ENCODE data around the gene MYO1D.

DNA sequence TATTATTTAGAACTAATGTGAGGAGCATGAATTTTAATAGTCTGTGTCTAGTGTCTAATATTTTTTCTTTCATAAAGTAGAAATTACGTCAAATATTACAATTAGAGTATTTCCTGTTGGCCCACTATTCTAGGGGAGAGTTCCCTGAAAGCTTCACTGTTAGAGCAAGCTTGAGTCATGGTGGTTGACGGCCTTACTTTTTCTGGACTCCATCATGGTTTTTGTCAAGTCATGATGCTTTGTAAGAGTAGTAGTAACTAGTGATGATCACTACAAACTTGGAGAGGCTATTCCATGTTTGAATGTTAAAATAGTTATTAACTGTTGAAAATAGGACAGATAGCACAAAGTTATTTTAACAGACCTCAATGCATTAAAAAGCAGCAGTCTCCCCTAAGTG, 431.0 kb downstream of the MYO1D start:
- TF ChIP-seq NFRKB (IDR thresholded peaks at IDR 0.05) (no peak), FOXM1 (IDR thresholded peaks at IDR 0.05; ENCODE audit: borderline replicate concordance) (no peak), L3MBTL2 (conservative IDR thresholded peaks at IDR 0.05) (no peak), TARDBP (IDR thresholded peaks at IDR 0.05) (no peak), ARNT (IDR thresholded peaks at IDR 0.05) (no peak), FOXK2 (IDR thresholded peaks at IDR 0.05) (no peak), SP1 (IDR thresholded peaks at IDR 0.05) (no peak), ZNF384 (IDR thresholded peaks at IDR 0.05) (no peak), BHLHE40 (IDR thresholded peaks at IDR 0.05; ENCODE audit: borderline replicate concordance) (no peak)
